Muscle of arm (tissue), 12 donors: ENCODE results near the gene POU2AF3. TPM values are rescaled to one million over a fixed set of nuclear protein-coding genes. Genes with fewer than 3 reads are reported as not detected.

ENCODE experiments used
- DNase-seq: peaks from one replicate; pipeline ENCODE4 v3.0.0-alpha.2; 2013
- polyA plus RNA-seq, 12 donors: library from polyadenylated mRNA; unstranded; fragments of 120-200 nt; gene quantifications; one replicate each; pipeline ENCODE4 v1.2.1, GENCODE V29; 2013; ENCODE audit not compliant: insufficient read length in 12 of 12

POU2AF3 gene
- polyA plus RNA-seq, 12 donors = 2.9 to 12.3 (median 4.9) TPM; not detected in 1

DNA sequence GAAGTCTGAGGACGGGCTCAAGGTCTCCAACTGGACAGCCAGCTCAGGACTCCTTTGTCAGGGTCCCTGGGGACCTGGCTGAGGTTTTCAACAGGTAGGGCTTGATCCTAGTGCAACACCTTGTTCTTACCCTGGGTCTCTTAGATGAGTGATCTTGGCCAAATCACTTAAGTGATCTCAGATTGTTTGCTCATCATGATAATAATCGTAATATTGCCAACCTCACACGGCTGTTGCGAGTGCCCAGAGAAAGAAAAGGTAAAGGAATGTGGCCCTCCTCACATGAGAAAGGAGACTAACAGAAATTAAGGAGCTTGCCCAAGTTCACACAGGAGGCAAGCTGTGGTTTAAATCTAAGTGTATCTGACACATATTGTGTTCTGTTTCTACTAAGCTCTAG, 28.5 kb downstream of the POU2AF3 start:
- DNase-seq = no peak

DNA sequence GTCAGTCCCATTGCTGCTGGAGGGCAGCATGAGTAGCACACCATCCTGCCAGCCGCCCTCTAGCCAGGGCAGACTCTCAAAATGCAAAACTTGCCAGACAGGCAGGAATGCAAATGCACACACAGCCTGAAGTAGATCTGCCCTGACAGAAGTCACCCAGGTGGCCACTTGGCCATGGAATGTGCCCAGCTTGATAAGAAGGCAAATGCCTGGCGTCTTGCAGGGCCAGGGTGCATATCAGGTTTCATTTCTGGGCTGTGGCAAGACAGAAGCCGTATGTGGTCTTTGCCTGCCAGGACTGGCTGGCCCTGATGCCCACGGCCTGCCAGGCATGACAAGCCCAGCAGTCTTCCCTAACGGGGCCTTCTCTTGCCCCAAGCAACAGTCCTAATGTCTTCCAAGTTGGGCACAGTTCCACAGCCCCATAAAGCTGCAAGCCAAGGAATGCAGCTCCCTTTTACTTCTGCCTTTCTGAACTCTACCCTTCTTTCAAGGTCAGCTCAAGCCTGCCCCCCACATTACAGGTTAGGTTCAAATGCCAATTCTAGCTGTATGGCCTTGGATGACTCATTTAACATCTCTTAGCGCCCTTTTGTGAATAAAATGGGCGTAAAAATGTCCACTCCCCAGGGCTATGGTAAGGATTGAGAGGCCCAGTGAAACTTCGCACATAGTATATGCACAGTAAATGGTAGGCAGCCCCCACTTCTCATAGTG, 29.7 kb downstream of the POU2AF3 start:
- no peak for DNase-seq

DNA sequence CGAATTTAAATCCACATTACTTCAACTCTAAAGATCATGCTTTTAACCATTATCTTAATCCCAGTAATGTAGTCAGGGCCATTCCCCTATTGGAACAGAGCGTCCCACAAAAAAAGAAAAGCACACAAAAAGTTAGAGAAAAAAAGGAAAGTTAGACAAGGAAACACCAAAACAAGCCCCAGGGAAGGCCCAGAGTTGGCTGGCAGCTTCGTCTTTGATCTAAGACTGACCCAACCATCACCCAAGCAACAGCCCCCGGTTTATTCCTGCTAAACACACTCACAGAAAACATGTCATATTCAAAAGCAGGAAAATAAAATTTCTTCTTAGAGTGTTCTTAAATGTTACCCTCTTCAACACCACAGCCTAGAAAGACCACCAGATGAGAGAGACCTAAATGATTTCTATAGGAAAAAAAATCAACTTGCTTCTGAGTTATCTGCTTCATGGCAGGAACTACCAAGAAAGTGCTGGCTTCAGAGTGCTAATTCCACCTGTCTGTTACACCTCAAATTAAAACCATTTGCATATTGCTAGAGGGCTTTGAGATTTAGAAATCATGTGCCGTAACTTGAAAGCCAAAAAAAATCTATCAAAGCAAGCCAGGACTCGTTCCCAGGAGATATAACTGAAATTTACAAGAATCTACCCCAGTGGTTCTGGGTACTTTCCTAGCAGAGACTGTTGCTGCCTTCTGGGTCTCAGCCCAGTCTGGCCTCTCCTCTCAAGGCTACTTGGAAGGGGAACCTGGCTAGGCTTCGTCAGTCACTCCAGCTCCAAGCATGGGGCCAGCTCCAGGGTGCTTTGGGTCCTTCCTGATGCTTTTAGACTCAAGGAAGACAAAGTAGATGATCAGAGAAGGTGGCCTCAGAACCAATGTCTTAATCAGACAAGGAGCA, 31.2 kb downstream of the POU2AF3 start:
- no peak for DNase-seq

DNA sequence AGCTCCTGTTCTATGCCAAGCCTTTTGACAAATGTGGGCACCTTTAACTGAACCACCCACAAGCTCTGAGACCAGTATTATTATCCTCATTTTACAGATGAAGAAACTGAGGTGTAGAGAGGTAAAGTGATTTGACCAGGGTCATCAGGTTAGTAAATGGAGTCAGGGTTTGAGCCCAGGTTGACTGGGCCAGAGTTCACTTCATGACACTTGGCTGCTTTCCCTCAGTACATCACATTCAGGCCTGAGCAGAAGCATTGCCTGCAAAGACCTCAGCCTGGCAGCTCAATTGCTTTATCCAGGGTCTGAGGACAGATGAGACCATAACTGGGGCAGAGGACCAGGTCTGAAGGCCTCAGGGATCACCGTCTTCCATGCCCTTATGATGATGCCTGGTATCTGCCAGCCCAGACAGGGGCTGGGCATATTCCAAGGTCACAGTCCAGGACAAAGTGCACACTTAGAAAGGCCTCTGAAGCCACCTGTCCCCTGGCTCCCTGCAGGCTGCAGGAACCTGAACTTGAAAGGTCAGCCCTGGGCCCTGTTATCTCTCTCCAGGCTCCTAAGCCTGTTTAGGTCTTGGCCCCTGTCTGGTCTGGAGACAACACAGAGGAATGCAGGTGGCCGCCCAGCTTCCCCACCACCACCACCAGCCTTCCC, 32.0 kb downstream of the POU2AF3 start:
- DNase-seq = no peak

DNA sequence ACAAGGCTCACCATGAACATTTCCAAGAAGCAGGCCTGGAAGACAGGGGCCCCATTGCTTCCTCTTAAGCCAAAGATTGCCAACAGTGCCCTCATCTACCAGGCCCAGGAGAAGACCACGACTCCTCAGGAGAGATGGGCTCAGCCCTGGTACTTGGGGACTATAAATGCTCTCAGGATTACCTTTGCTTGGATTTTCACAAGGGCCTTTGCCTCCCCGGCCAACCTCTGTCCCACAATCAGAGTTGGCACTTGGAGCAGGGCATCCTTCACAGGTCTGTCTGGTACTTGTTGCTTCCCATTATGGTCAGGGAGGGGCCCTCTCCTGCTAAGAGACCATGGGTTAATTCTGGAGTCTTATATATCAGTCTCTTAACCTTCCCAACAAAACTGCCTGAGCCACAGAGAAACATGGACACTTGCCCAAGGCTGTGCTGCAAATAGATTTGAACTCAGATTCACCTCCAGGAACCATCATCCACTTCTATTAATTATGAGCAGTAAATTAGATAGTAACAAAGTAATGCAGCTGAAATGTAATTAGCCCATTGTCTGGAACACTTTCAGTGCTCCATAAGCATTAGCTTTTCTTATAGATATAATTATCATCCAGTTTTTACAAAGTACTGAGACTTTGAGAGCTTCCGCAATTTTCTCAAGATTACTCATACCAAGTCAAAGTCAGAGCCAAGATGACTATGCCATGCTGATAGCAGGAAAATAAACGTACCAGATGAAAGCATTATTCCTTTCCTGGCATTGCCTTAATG, 33.5 kb downstream of the POU2AF3 start:
- no peak for DNase-seq

DNA sequence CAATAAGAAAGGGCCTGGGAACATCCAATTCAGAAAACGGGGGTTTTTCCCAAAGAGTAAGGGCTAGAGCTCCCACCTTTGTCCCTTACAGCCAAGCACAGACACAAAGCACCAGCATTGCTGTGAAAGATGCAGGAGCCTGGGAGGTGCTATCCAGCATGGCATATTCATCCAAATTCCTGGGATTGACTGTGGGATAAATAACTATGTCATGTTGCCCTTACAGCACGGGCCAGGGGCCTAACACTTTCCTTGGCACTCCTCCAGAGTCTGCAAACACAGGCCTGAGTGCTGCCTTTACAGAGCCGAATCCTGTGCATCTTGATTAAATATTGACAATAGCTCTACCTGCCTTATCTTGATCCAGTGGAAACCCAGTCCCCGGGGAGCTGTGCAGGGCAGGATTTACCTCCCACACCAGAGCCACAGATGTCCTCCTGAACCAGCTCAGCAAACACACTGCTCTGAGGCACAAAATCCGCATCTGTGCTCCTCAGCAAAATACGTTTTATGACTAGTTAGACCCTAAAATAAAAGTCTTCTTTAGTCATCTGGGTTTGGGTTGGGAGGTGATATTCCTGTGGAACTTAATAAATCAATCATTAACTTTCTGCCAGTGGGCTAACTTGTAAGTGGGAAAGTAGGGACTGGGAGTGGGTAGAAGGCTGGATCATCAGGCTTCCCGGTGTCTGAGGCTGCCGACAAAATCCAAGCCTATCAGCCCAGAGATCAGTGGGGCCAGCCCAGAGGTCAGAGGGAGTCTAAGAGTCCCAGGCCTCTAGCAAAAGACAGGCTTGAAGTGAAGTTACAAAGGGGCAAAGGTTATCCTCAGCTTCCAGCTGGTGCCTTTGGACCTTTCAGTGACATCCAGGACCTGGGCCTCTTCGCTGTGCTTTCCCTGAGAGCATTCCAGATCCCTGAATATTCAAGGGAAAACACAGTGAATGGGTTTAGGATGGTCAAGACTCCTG, 36.5 kb downstream of the POU2AF3 start:
- no peak for DNase-seq

DNA sequence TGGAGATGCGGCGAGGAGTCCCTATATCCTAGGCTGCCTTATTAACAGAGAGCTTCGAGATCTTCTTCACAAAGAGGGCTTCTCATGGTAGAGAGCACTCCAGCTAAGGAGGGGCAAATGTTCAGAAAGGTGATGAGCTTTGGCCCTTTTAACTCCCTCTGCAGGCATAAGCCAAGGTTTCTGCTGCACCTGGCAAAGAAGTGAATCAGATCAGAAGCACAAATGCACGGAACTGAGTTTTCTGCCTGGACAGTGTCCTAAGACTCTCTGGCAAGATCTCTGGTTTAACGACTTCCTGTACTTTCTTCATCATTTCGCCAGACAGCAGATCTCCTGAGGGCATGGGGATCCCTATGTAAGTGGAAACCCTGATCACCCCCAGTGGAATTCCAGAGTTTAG, 37.2 kb downstream of the POU2AF3 start:
- DNase-seq = no peak

DNA sequence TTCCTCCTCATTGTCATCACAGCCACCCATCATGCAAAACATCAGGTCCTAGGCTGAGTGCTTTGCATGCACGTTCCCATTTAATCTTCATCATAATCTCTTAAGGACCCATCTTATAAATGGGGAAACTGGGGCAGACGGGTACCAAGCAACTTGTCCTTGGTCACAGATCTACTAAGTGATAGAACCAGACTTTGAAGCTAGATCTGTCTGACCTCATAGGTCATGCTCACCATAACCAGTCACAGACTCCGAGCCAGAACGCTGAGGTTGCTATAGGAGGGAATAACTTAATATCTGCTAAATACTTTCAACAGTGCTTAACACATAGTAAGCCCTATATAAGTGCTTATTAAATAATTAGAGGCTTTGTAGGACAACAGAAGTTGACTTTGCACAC, 37.7 kb downstream of the POU2AF3 start:
- no peak for DNase-seq

DNA sequence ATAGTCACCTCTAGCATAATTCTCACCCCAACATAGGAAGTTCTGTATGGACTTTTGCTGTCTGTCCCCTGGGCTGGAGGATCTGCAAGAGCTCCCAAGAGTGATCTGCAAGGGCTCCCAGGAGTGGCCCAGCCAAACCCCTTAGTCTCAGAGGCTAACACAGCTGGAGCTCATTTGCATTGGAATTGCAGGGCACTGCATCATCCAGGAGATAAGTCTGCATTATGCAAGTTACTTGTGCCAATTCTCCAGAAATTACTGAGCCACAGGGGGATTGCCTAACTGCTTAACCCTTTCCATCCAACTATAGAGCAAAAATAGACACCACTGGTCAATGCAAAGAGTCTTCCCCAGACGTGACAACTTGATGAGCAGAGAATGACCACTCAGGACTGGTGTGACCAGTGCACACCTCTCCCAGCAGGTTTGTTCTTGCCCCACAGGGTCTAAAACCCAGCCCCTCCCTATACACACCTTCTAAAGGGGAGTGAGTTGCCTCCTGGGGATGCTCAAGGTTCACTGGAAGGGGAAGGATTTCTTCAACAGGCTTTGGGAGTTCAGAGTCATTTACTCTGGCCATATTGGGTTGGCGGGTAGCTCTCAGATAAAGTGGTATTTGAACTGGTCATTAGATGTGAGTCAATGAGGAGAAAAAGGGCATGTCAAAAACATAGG, 38.4 kb downstream of the POU2AF3 start:
- no peak for DNase-seq

DNA sequence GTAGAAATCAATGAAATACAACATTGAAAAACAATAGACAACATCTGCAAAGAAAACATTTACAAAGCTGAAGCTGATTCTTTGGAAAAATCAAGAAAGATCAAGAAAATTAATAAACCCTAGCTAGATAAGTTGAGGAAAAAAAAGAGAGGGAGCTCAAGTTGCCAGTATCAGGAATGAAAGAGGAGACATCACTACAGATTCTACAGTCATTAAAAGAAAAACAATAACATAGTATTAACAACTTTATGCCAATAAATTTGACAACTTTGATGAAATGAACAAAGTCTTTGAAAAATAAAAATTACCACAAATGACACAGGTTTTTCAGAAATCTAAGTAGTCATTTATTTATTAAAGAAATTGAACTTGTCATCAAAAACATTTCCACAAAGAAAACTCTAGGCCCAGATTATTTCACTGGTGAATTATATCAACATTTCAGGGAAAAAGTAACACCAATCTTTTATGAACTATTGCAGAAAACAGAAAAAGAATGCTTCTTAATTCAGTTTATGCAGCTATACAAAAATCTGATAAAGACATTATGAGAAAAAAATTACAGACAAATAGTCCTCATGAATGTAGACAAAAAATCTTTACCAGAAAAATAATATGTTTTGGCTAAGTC, 41.5 kb downstream of the POU2AF3 start:
- DNase-seq = no peak

DNA sequence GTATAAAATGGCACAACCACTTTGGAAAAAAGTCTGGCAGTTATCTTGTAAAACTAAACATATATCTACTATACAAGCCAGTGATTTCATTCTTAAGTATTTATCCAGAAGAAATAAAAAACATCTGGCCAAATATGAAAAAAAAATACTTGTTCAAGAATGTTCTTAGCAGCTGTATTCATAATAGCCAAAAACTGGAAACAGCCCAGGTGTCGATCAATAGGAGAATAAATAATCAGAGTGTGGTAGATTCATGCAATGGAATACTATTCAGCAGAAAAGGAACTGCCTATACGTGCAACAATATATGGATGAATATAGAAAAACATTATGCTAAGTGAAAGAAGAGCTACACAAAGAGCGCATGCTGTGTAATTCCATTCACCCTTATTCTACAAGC, 44.0 kb downstream of the POU2AF3 start:
- DNase-seq = no peak

DNA sequence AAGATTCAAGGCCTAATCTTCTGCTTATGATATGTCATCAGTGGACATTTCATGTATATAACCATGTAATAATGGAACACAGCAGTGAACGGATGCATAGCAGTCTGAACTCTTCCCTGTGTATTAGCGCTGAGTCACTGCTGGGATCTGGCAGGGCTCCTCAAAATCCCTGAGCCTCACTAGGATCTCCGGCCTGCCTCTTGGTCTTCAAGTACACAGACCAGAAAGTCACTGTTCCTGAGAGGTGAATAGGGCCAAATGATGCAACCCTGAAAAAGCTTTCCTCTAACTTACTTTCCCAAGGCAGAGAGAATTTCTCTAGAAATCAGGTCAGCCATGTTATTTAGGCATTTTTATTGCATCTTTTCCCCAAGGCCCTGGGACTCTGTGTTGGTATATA, 45.7 kb downstream of the POU2AF3 start:
- DNase-seq = peak; percentile 80

DNA sequence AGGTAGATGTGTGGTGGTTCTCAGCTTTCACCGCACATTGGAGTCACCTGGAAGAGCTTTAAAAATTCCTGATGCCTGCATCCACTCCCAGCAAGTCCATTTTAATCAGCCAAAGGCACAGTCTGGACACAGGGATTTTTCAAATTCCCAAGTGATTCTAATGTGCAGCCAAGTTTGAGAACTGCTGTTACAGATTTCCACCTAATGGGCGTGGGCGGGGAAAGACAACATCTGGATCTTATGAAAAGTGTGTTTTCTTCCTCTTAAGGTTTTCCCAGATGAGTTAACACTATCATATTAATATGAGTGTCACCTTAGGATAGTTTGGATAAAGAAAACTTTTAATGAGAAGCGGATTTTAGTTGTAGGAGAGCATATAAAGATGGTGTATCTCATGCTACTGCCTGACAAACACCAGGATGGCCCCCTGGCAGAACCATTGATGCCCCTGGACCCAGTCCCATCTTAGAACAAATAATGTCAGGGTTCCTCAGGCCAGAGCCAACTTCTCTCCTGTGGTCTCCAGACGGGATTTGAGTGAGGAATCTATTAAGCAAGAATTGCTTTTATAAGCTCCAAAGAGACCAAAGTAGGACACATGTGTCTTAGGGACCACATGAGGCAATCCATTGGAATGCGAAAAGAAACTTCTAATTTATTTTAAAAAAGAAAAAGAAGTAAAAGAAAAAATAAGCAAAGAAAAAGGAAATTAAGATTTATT, 48.8 kb downstream of the POU2AF3 start:
- no peak for DNase-seq

DNA sequence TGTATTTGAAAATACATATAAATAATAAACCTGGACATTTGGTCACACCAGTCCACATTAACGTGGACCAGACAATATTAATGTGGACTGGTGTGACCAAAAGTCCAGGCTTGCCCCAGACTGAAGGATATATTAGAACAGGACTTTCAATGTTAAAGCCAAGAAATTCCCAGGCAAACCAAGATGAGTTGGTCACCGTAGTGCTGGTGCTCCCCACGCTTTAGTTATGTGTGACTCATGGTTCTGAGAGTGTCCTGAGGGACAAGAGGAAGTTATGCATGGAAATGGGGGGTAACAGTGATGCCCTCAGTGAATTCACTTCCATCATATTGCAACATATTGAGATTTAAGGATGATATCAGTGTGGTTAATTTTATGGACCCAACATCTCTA, 49.4 kb downstream of the POU2AF3 start:
- no peak for DNase-seq

DNA sequence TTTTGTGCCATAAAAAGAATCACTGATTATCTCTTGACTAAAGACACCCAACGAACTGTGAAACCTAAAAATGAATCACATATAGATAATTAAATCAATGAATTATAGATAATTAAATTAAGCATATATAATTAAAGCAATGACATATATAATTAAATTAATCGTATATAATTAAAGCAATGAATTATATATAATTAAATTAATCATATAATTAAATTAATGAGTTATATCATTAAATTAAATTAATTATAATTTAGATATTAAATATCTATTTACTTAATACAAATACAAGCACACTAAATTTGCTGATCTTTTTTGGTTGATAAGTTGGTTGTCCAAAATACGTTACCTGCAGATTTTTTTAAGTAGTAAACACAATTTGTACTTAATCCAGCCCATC, 49.8 kb downstream of the POU2AF3 start:
- no peak for DNase-seq

DNA sequence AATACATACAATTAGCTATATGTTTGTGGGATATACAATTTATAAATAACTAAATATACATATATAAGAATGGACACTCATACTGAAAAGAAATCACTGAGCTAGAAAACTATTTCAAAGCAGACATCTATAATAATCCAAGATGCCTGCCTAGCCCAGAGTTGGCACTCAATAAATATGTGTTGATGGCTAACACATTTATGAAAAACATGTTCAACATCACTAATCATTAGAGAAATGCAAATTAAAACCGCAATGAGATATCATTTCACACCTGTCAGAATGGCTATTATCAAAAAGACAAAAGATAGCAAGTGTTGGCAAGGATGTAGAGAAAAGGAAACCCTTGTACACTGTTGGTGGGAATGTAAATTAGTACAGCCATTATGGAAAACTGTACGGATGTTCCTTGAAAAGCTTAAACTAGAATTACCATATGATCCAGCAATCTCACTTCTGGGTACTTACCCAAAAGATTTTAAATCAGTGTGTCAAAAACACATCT, 50.9 kb downstream of the POU2AF3 start:
- no peak for DNase-seq

DNA sequence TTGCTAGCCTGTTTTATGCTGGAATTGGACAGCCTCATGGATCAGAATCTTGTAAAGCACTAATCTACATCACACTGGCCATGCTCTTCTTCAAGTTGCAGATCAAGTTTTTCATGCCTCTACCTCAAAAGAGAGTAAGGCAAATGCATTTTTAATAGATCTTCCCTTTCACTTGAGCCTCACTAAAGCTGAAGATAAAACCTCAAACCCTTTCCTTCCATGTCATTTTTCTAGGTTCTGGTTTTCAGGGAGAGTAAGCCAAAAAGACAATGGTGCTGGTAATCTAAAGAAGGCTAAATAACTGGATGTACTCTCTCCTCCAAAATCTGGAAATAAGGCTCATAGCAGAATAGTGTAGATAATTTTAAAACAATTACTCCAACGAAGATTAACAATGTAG, 52.5 kb downstream of the POU2AF3 start:
- no peak for DNase-seq

DNA sequence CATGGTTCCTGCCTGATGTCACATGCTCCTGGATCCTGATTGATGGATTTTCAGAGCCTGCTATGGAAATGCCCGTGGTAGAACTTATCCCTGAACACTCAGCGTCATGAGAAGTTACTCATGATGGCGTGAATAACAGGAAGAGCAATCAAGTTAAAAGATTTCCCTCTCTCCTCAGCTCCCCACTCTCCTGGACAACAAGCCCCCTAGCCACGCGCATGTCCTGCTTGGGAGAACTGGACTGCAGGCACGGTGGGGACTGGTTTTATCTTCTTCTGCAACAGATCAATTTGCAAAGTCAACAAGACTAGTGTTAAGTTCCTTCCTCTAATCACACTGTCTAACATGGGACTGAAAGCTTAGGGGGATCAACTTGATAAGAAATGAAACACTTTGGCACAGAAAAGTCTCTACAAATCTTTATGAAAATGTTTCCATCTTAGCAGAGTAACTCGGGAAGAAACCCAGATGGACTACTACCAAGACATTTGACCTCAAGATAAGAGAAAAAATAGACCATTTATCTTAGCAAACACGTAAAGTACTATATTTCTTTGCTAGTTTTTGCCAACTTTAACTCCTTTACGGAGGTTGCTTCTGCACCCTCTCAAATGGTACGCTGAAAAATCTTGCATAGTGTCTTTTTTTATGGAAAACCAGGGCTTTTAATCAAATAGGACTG, 53.2 kb downstream of the POU2AF3 start:
- DNase-seq = no peak
